Stimulated activated CD4-positive, alpha-beta T cell treated with anti-CD3 and anti-CD28 coated beads, Interleukin-4, amount 100 ng/mL, for 24 hours (primary cell): ENCODE results near the gene CEP78.
"Not testable (repeated sequence)": the region's sequence is repeated elsewhere in the genome, so short reads cannot be mapped to it uniquely, and the experiment has no call there.

Experiments
- DNase-seq: peaks from one replicate; pipeline ENCODE4 v3.0.0-alpha.2; 2020

The CEP78 gene

DNA sequence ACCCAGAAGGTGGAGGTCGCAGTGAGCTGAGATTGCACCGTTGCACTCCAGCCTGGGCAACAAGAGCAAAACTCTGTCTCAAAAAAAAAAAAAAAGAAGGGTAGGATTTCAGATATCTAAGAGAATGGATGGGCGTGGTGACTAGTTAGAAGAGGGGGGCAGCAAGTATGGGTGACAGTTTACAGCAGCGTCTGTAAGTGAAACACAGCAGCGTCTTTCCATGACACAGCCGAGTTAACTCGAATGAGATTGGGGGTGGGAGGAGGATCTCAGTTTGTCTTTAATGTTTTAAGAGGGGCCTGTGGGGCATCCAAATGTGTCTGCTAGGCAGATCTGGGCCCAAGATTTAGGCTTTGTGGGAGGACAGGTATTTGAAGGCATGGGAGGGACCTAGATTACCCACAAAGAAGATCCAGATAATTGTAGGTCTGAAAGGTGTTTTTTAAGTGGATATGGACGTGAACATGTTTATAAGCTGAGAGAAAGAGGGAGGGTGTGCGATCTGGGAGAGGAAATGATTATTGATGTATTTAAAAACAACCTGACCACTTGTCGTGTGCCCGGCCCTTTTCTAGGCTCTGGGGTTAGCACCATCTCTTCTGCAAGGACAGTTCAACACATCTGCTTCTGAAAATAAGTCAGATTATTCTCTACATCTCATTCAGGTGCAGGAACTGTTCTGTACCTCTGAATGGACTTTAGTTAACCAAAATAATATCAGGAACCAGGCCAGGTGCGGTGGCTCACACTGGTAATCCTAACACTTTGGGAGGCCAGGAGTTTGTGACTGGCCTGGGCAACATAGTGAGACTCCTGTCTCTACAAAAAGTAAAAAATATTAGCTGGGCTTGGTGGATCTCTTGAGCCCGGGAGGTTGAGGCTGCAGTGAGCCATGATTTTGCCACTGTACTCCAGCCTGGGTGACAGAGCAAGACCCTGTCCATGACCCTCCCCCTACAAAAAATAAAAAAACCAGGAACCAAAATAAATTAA is 2.5 kb downstream of the CEP78 start:
- no peak for DNase-seq

DNA sequence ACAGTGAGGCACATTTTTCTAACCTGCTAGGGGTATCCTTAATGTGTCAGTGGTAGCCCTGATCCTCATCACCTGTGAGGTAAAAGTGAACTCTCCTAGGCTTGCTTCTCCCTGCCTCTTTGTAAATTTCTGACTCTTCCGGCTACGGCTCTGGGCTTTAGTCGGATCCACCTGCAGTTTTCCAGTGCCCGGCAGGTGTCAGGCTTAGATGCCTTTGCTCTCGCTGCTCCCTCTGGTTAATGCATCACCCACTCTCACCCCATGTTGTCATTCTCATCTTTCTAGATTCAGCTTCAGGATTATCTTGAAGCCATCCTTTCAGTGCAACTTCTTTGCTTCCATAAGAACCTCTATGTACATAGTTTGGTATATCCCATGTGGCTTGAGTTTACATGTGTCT is 3.6 kb downstream of the CEP78 start:
- no peak for DNase-seq

DNA sequence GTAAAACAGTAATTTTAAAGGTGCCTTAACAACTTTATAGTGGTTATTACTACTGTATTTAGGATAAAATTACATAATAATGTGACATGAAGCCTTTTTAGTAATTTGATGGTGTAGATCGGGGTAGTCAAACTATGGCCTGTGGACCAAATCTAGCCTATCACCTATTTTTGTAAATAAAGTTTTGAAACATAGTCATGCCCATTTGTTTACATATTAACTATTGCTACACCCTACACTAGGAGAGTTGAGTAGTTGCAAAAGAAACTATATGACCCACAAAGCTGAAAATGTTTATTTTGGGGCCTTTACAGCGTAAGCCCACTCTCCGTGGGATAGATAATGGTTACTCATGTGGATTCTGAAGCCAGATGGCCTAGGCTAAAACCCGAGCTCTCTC is 6.2 kb downstream of the CEP78 start:
- DNase-seq, result no peak

DNA sequence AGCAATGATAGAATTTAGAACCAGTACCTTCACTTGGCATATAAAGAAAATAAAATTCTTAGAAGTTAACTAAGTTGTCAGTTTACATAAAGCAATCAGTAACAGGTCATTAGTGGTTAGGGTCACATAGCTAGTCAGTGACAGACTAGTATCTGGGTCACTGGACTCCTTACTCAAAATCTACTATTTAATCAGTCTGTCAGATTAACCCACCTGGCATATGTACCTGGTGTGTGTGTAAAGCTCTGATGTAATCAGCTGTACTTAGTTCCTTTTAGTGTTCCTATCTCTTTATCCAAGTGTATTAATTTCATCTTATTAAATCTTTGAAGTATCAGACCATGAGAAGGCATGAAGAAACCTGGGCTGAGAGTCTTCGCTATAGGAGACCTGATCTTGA is 7.3 kb downstream of the CEP78 start:
- no peak for DNase-seq

DNA sequence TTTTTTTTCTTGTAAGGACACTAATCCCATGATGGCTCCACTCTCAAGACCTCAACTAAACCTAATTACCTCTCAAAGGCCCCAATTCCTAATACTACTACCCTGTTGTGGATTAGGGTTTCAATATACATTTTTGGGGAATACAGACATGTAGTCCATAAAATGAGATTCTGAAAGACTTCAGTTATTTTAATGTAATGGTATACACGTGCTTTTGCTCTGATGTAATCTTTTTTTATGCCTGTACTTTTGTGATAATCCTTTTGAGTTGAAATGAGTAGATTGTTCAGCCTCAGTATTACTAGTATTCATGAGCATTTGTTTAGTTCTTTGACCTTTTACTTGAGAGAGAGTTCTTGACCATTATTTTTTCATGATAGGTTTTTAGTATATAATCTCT is 9.5 kb downstream of the CEP78 start:
- DNase-seq, result no peak

DNA sequence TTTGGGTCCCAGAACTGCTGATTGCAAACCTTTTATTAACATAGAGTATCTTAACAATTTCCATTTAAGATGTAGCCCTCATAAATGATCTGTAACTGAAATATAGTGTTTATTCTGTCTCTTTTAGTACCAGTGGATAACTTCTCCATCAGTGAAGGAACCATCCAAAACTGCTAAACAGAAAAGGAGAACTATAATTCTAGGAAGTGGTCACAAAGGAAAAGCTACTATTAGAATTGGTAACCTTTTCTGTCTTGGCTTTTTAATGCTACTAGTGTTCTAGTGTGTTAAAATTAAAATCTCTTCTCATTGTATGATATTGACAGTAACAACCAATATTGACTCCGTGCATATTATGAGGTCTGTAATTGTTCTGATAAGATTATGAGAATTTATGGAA is 12.8 kb downstream of the CEP78 start:
- no peak for DNase-seq

DNA sequence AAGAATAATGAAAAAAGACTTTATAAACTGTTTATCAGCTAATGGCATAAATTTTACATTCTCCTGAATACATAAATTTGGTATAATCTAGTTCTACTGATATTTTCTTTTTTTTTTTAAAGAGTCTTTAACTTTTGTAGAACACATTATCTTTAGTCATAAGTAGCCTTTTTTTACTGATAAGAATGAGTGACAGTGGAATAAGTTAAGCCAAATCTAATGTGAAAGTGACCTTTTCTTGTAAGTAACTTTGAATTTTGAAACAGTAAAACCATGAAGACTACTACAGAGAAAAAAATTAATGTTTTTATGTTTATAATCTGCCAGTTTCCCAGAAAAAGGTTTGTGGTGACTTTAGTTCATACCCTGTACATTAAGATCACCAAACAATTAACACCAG is 13.7 kb downstream of the CEP78 start:
- DNase-seq, result no peak

DNA sequence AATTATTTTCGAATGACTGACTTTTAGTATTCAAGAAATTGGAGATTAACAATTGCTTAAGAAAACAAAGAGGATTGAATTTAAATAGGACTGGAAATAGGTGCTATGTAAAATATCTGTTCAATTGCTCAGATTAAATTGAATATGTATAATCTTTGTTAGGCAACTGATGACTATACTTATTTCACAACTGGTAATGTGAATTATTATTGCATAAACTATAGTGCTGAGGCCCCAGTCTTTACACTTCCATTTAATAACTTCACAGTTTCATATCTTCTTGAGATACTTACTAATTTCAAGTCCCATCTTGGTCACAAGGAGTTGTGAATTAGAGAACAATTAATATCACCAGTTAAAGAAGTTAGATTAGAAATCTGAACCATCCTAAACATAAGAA is 16.7 kb downstream of the CEP78 start:
- no peak for DNase-seq

DNA sequence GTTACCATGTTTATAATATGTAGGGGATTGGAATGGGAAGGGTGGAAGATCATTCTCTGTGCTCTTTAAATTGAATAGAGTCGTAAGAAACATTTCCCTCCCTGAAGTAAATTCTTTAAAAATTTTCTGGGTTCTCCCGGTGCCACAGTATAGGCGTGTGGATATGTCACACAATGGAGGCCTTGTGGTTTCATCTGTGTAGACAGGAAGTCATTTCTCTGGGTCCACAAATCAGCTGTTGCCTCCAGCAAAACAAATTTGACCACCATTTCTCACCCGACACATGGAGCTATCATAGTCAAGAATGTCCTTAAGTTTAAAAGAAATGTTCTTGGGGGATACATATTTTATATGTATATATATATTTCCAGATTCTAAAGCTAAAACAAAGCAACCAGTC is 17.4 kb downstream of the CEP78 start:
- DNase-seq, result no peak

DNA sequence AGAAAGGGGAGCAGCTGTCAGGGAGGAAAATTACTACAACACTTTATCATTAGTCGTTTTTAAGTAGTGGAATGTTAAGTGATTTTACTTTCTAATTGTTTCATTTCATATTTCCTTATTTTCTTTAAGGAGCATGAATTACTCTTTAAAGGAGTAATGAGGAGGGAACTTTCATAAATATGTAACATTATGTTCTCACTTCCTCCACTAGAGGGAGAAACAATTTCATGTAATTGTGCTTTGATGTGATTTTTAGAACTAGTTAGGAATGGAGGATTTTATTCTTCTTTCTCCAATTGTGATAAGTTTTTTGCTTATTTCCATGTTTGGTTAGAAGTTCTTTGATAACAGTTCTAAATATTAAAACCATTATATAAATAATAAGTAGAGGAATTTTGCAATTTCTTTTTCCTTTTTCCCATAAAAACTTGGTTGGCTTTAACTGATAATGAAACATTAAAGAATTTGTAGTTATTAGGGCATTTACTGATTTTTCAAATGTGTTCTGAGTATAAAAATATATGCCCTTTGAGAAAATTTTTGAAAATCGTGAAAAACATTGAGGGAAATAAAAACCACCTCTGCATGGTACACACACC is 25.6 kb downstream of the CEP78 start:
- DNase-seq, result no peak

DNA sequence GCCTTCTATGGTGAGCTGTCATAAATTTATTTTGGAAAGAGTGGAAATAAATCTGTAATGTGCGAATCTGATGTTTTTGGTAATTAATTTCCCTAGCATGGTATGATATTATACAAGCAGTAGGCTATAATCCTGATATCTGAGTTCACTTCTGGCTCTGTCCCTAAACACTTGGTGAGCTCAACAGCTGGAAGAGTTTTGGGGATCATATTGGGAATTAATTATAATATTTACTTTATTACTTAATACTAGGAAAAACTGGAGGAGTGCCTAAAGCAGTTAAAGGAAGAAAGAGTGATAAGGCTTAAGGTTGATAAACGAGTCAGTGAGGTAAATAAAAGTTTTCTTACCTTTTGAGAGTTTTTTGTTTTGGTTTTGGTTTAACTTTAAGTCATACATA is 26.8 kb downstream of the CEP78 start:
- DNase-seq, result no peak

DNA sequence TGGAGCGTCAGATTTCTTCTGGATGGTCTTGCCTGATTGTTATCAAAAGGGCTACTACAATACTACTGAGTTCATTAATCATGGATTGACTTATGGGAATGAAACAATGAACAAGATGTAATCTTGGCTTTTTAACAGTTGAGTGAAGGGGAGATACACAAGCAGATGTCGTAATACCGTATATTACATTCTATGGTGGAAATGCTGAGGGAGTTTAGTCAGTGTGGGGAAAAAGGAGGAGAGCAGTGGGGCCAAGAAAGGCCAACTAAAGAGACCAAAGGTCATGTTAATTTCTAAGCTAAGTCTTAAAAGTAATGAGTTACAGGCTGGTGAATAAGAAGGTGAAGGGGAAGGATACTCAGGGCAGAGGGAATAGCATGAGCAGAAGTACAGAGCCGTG is 32.0 kb downstream of the CEP78 start:
- no peak for DNase-seq

DNA sequence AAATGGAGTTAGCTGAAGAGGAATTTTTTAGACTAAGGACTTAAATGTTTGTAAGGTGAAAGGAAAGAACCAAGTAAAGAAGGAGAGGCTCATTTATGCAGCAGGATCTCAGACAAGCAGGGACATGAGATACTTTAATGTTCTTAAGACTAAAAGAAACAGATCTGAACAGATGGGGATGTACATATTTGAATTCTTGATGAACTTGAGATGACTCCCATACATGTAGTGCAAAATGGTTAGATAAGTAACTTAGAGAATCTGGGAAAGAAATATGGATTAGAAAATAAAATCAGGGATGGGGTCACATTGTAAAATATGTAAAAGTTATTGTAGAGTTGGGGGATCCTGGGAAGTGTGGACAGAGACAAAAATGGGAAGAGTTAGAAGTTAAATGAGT is 33.9 kb downstream of the CEP78 start:
- DNase-seq, result no peak

DNA sequence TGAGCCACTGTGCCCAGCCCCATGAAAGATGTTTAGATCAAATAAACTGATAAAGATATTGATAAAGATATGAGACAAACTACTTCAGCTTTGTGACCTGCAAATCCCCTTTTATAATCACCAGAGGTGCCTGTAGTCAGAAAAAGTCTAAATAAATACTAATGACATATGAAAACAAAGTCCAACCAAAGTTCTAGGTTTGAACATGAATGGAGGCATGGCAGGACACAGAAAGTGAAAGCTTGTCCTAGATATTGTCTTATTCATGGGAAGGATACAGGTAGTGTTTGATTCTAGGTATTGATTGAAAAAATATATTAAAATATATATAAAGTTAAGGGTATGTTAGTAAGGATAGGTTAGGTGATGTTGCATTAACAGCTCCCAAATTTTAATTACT is 36.4 kb downstream of the CEP78 start:
- no peak for DNase-seq

DNA sequence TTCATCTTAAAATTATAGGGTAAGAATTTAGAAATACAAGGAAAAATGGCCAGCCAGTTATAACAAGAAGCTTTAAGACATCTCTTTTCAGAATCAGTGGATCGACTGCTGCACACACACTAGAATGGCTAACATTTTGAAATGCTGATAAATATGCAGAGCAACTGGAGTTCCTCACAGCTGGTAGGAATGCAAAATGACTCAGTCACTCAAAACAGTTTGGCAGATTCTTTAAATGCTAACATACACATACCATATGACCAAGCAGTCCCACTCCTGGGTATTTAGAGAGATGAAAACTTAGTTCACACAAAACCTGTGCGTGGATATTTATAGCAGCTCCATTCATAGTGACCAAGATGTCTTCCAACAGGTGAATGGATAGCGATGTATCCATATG is 37.9 kb downstream of the CEP78 start:
- no peak for DNase-seq

DNA sequence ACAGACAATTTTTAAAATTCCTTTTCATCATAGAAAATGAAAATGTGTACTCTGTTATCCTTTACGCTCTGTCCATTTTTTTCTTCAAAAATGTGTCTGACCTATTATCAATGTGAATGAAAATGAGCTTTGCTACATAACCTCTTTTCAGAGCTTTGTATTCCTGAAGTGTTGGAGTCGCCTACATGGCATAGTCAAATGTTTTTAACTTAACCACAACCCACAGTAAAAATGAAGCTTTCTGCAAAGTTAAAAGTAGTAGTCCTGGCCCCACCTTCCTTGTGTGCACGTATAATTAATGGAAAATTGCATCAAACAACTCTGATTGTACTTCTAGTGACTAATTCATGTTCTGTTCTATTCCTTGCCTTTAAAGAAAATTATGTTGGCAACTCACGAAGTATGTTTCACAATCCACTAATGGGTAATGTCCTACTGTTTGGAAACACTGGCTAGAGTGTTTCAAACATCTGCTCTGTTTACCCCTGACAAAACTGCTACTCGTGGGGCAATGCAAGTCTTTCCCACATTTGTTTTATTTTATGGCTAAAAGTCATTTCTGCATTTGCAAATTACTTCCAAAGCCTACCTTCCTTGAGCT is 42.4 kb downstream of the CEP78 start:
- DNase-seq, result no peak

DNA sequence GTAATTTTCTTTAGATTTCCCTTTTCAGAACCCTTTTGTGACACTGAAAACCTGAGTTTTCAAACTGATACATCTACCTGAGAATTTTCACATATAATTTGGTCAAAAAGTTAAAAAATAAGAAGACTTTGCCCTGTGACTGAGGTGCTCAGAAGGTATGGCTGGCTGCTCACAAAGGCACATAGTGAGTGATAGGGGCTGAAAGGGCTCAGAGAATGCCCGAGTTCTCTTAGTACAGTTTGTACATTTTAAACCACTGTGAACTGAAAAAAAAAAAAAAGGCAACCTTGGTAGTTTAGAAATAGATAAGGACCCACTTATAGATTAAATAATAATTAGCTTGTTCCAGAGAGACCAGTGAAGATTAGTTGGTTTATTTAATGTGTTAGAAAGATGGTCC is 42.9 kb downstream of the CEP78 start:
- no peak for DNase-seq

DNA sequence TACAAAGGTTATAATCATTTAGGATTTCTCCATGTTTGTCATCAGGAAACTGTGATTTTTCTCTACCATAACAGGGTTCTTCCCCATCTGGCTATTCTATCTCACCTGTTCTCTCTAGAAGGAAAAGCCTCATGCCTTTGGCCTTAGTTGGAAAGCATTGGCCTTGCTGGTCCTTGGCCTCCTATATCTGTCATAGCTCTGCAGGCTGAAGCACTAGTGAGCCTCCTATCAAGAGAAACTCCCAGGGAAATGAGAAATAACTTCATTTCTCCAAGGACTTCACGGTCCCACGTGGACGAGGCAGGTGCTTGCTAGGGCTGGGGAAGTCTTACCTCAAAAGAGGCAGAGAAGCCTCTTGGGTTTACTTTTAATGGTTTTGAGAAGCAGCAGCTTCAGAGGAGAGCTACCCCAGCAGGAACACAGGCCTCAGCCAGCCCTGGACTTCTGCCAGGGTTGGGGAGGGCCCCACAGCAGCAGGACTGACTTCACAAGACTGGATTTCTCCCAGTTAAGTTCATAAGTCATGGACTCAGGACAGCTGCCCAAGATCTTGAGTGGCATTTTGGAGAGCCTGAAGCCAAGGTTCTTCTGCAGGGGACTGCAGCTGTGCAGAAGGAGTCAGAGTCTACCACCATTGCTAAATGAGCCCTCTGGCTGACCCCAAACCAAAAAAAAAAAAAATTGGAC is 45.2 kb downstream of the CEP78 start:
- no peak for DNase-seq

DNA sequence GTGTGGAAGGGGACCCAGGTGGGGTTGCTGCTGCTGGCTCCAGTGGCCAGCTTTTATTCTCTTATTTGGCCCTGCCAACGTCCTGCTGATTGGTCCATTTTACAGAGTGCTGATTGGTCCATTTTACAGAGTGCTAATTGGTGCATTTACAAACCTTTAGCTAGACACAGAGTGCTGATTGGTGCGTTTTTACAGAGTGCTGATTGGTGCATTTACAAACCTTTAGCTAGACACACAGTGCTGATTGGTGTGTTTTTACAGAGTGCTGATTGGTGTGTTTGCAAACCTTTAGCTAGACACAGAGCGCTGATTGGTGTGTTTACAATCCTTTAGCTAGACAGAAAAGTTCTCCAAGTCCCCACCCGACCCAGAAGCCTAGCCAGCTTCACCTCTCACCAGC is 48.3 kb downstream of the CEP78 start:
- not testable (repeated sequence) for DNase-seq

DNA sequence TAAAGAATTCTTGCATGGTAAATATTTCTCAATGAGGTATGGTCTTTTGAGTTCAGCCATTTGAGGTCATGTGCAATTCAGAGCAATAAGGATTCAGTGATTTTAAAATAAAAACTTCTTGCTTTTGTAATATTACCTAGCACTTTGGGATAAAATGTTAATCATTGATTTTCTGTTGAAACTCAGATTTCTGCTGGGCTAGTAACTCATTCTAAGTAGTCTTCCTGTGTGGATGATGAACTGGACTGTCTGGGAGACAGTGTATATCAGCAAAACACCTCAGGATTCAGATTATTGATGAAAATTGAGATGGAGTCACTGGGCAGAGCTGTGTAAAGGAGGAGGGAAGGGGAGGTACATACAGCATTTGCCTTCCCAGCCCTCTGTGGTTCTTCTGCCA is 50.2 kb downstream of the CEP78 start:
- no peak for DNase-seq

DNA sequence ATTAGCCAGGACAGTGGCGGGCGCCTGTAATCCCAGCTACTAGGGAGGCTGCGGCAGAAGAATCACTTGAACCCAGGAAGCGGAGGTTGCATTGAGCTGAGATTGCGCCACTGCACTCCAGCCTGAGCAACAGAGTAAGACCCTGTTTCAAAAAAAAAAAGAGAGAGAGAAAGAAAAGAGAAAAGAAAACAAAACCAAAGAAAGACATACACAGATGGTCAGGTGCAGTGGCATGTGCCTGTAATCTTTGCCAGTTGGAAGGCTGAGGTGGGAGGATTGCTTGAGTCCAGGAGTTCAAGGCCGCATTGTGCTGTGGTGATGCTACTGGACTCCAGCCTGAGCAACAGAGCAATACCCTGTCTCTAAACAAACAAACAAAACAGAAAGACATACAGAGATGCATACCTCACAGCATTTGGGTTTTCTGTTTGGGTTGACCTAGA is 51.1 kb downstream of the CEP78 start:
- no peak for DNase-seq

DNA sequence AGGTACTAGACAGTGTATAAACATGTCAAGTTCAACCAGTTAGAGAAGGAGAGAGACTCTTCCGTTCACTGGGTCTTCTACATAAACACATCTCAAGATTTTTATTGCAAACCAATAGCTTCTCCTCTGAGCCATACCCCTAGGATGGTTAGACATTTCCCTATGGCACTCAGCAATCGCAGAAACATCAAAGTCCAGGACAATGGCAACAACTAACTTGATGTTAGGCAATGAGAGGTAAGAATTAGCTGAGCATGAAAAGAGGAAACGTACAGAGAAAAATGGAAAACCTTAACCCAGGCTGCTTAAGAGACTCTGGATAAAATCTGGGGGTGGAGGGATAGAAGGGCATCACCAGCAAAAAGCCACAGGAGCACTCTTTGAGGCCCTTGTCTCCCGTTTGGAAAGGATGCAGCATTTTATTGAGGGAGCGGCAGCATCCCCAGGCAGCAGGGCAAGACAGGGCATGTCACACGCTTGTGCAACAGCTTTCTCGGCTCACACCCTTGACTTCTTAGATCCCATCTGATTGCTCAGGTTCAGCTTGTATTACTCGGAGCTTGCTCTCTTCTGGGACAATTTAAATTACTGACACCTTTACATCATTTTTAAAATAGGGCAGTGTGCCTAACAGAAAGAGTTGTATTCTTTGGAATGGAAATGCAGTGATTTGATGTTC is 52.5 kb downstream of the CEP78 start:
- no peak for DNase-seq

DNA sequence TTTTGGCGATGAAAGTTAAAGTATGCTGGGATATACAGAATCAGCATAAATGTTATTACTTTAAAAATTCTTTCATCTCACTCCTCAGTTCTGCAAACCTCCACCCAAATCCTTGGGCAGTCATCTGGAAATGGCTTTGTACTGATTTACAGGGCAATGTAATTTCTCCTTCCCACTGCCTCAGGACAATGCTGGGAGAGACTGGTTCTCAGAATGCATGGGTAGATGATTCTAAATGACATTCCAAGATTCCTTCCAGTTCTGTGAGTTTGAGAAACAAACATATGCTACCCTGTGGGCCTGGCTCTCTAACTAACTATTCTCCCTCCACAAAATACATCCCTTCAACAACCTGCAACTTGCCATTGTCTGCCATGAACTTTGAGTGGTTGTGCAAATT is 53.6 kb downstream of the CEP78 start:
- no peak for DNase-seq
